Fibroblast of villous mesenchyme (primary cell): ENCODE results near the gene MAK. TPM values are rescaled to one million over a fixed set of nuclear protein-coding genes. Genes with fewer than 3 reads are reported as not detected.

ENCODE experiments used
- DNase-seq: peaks from one replicate; pipeline ENCODE4 v3.0.0-alpha.2; 2010; ENCODE audit warnings: low read depth
- H3K4me3 ChIP-seq: 2 replicates; pipeline ENCODE4 v1.5.1; 2011; ENCODE audit warnings: low read depth, mild to moderate bottlenecking, low read length
- total RNA-seq: library from RNA; depleted of rRNA; stranded (reverse); fragments of >200 nt; gene quantifications from 2 replicates; pipeline ENCODE4 v1.2.3, GENCODE V29; 2012
- TF ChIP-seq, protein P1 (sequence below): IDR thresholded peaks from 2 replicates; pipeline ENCODE4 v1.5.1; 2012; ENCODE audit warnings: low read depth, mild to moderate bottlenecking, low read length; ENCODE audit not compliant: insufficient read depth

Gene MAK
- total RNA-seq, 1 donor = not detected

- TF ChIP-seq, protein P1, sequence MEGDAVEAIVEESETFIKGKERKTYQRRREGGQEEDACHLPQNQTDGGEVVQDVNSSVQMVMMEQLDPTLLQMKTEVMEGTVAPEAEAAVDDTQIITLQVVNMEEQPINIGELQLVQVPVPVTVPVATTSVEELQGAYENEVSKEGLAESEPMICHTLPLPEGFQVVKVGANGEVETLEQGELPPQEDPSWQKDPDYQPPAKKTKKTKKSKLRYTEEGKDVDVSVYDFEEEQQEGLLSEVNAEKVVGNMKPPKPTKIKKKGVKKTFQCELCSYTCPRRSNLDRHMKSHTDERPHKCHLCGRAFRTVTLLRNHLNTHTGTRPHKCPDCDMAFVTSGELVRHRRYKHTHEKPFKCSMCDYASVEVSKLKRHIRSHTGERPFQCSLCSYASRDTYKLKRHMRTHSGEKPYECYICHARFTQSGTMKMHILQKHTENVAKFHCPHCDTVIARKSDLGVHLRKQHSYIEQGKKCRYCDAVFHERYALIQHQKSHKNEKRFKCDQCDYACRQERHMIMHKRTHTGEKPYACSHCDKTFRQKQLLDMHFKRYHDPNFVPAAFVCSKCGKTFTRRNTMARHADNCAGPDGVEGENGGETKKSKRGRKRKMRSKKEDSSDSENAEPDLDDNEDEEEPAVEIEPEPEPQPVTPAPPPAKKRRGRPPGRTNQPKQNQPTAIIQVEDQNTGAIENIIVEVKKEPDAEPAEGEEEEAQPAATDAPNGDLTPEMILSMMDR = no peak
- DNase-seq = peak; percentile 28
- no peak overlapping the region for H3K4me3 ChIP-seq
Observed at GRCh38 chr6:10800810-10801209, 37.5 kb downstream of the MAK start.

DNA sequence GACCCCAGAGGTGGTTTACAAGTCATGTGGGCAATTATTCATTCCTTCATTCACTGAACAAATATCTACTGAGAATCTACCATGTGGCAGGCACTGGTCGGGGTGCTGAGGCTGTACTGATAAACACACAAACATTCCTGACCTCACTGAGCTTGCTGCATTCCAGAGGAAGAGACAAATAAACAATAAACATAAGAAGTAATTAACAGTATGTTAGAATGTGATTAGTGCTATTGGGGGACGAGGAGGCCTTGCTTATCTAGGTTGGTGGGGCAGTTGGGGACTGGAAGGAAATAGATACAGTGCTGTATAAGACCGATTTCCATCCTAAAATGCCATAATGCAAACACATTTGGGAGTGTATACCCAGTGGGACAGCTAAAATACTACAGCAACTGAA, 44.1 kb downstream of the MAK start:
- DNase-seq = no peak
- H3K4me3 ChIP-seq = no peak overlapping the region
- TF ChIP-seq, protein P1 = no peak

GRCh38 chr6:10793695-10794094, 44.6 kb downstream of the MAK start:
- TF ChIP-seq, protein P1 = no peak
- no peak for DNase-seq
- no peak overlapping the region for H3K4me3 ChIP-seq

- no peak overlapping the region for H3K4me3 ChIP-seq
- TF ChIP-seq, protein P1 = no peak
- no peak for DNase-seq
Observed at GRCh38 chr6:10793035-10793434, 45.3 kb downstream of the MAK start.

- no peak overlapping the region for H3K4me3 ChIP-seq
- TF ChIP-seq, protein P1 = no peak
- DNase-seq = no peak
Observed at GRCh38 chr6:10792101-10792500, 46.2 kb downstream of the MAK start.

DNA sequence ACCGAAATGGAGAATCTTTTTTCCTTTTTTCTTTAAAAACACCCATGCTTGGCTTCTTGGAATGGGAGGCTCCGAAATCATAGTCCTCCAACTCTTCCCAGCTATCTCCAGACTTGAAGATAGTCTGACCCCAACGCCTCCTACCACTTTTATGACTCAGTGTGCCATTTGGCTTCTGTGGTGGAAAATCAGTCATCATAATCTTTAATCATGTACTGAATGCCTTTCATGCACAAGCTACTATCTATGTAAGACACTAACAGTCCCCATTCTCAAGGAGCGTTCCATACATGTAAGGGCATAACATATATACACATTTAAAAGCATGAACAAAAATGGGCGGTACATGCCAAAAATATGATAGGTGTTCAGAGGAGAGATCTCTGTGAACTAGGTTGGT, 46.7 kb downstream of the MAK start:
- TF ChIP-seq, protein P1 = no peak
- H3K4me3 ChIP-seq = no peak overlapping the region
- no peak for DNase-seq

DNA sequence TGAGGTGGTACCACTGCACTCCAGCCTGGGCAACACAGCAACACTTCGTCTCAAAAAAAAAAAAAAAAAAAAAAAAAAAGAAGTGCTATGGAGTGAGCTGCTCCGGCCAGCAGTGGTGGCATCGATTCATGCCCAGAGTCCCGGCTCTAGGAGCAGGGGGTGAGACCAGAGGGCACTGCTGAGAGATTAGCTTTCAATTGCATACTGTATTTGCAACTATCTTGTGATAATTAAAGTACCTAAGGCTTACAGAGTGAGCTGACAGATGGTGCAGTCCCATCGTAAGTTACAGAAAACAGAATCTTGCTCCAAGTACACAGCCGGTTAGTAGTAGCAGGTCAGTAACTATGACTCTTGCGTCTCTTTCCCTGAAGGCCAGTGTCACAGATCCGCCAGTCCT, 59.3 kb downstream of the MAK start:
- TF ChIP-seq, protein P1 = no peak

More for the DNA sequence above, 59.3 kb downstream of the MAK start:
- H3K4me3 ChIP-seq = no peak overlapping the region
- no peak for DNase-seq
